ENCODE results near the gene PTPN4.

- TF ChIP-seq CTCF (IDR thresholded peaks at IDR 0.05; ENCODE audit: insufficient read depth, low read length) (no peak), POLR2AphosphoS5 (IDR thresholded peaks at IDR 0.05; ENCODE audit: low read depth) (no peak), REST (IDR thresholded peaks at IDR 0.05; ENCODE audit: insufficient replicate concordance, low read depth) (no peak), GABPA (IDR thresholded peaks at IDR 0.05; ENCODE audit: low read depth) (no peak)
Observed at GRCh38 chr2:119727493-119727892, 32.2 kb upstream of the PTPN4 start.
